AG04450 (cell line): Measurements from ENCODE around the gene DPP10. TPM values are rescaled to one million over a fixed set of nuclear protein-coding genes. Genes with fewer than 3 reads are reported as not detected.

ENCODE experiments used
- CTCF ChIA-PET: fragments of 300-600, 350-600 bp; formaldehyde crosslinking; extraction: SDS; loops from one replicate; lab custom pipeline; 2022; ENCODE audit warnings: antibody characterized with exemption, inconsistent platforms; lab: Charles Lee
- POLR2A ChIA-PET: fragments of 350-600 bp; formaldehyde crosslinking; extraction: SDS; loops from one replicate; lab custom pipeline; 2021; ENCODE audit warnings: antibody characterized with exemption, inconsistent platforms; lab: Yijun Ruan, JAX
- DNase-seq: peaks from one replicate; pipeline ENCODE4 v3.0.0-alpha.2; 2011; ENCODE audit warnings: low read depth, low spot score
- H3K27ac ChIP-seq: one replicate; pipeline ENCODE4 v1.5.1; 2012; ENCODE audit warnings: low read depth, low read length, control low read depth
- H3K27me3 ChIP-seq: one replicate; pipeline ENCODE4 v1.6.0; 2012; ENCODE audit warnings: low read length; ENCODE audit not compliant: control insufficient read depth, insufficient read depth
- H3K4me3 ChIP-seq: 2 replicates; pipeline ENCODE4 v1.5.1; 2011; ENCODE audit warnings: mild to moderate bottlenecking, low read depth, low read length, control low read depth
- H3K9me3 ChIP-seq: 2 replicates; pipeline ENCODE4 v1.5.1; 2012; ENCODE audit warnings: low read length; ENCODE audit not compliant: control insufficient read depth, insufficient read depth
- CTCF ChIP-seq: IDR thresholded peaks from 2 replicates; pipeline ENCODE4 v1.5.1; 2011; ENCODE audit warnings: low read depth, low read length, control low read depth, inconsistent platforms
- polyA plus RNA-seq: library from polyadenylated mRNA; depleted of rRNA; stranded (reverse); fragments of >200 nt; gene quantifications from 2 replicates; pipeline ENCODE4 v1.2.3, GENCODE V29; 2011

Gene DPP10
- polyA plus RNA-seq, 1 experiment: not detected

DNA sequence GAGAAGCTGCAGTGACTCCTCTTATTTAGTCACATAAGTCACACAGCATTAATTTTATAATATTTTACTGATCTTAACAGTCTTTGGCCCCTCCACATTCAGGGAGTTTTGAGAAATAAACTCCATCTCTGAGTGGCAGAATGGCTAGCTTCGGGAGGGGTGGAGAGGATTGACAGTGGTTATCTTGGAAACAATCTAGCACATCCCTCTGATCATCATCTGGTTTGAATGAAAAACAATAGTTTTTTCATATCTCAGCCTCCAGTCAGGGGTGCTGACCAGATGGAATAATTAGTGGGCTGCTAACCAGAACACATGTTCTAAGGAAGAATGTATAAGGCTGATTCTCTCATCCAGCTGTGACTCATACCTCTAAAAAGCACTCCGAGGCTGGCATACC is 477.5 kb downstream of the DPP10 start:
- ChIA-PET POLR2A (no interaction called here), CTCF (no interaction called here)
- H3K27me3 ChIP-seq: no peaks in the 10 kb centered on the region
- DNase-seq: no peak
- no peak for TF ChIP-seq CTCF
- no peak overlapping the region for H3K27ac ChIP-seq
- H3K4me3 ChIP-seq: no peak overlapping the region
- H3K9me3 ChIP-seq: peaks cover 7% of the 10 kb centered on the region

GRCh38 chr2:114922076-114922475 is 479.6 kb downstream of the DPP10 start:
- no peak overlapping the region for H3K4me3 ChIP-seq
- TF ChIP-seq CTCF: no peak
- H3K27me3 ChIP-seq: no peaks in the 10 kb centered on the region
- DNase-seq: no peak
- ChIA-PET POLR2A (no interaction called here), CTCF (no interaction called here)
- no peak overlapping the region for H3K27ac ChIP-seq
- peaks cover 15% of the 10 kb centered on the region for H3K9me3 ChIP-seq

DNA sequence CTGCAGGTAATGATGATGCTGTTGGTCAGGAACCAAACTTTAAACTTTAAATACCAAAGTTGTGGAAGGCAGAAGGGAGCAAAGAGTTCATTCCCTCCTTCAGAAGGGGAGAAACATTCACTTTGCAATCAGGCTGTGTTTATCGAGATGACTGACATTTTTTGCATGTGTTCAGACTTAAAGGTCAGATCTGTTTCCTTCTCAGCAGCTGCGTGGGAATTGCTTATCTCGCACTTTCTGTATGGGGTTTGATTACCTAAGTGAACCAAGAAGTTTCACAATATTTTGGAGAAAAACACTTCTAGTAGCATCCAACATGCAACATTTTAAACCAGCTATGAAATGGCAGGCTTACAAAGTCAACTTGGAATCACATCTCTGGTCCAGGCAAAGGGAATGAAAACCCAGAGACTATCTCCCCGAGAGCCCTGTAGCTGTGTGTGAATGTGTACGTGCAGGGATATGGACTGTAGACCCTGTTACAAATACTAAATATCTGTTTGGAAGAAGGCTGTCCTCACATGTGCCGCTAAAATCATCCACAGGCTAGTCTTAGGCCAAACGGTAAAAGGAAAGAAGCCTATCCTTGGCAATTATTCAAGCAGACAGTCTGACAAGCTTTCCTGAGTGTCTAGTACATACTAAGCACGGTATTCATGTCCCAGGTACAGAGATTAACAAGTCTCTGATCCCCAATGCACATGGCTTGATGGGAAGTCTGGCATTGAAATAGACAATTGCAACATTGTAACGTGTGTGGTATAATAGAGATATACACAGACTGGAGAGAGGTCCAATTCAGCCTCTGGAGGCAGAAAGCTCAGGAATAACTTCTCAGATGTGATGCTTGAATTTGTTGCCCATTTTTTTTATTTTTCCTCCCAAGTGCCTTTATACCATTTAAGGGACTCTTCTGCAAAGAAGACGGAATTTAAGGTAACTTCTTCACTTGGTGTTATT is 483.1 kb downstream of the DPP10 start:
- ChIA-PET POLR2A (no interaction called here), CTCF (no interaction called here)
- TF ChIP-seq CTCF: no peak
- no peak overlapping the region for H3K4me3 ChIP-seq
- no peak for DNase-seq
- no peak overlapping the region for H3K27ac ChIP-seq
- no peaks in the 10 kb centered on the region for H3K27me3 ChIP-seq
- H3K9me3 ChIP-seq: peaks cover 34% of the 10 kb centered on the region

DNA sequence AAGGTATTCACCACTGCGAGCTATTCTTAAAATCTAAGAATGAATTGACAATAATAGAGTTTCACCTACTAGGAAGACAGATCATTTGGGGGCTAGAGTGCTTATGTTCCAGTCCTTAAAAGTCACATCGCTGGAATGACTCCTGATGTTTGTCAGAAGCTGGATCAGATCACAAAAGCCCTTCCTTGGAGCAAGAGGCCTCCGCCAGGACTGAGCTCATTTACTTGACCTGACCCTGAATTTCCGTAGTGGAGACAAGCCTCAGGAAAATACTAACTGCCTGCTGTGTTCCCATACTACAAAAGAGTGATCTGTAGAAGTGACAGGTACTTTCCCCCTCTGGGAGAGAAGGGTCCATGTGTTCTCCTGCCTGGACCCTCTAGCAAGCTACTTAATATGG is 483.9 kb downstream of the DPP10 start:
- CTCF ChIA-PET: no interaction called here
- POLR2A ChIA-PET: interaction anchor here (0.6 kb wide), 1 partner anchor 1206 kb away, joined by 3 read pairs; no protein-coding TSS in a partner anchor
- H3K27me3 ChIP-seq: no peaks in the 10 kb centered on the region
- no peak for TF ChIP-seq CTCF
- DNase-seq: no peak
- no peak overlapping the region for H3K4me3 ChIP-seq
- no peak overlapping the region for H3K27ac ChIP-seq
- H3K9me3 ChIP-seq: peaks cover 35% of the 10 kb centered on the region

DNA sequence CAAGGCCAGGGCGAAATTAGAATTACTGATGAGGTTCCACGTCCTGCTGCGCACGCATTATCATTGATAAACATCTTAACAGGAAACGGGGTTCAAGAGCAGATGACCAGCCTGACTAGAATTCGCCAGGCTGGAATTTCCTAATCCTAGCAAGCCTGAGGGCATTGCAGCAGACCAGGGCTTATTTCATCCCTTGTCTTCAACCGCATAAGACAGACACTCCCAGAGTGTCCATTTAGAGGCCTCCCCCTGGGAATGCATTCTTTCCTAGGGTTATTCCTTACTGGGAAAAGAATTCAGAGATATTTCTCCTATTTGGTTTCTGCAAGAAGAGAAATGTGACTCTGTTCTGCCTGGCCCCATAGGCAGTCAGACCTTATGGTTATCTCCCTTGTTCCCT is 486.8 kb downstream of the DPP10 start:
- no peak overlapping the region for H3K27ac ChIP-seq
- peaks cover 33% of the 10 kb centered on the region for H3K9me3 ChIP-seq
- ChIA-PET POLR2A (no interaction called here), CTCF (no interaction called here)
- no peaks in the 10 kb centered on the region for H3K27me3 ChIP-seq
- no peak for TF ChIP-seq CTCF
- DNase-seq: no peak
- no peak overlapping the region for H3K4me3 ChIP-seq
